GM23338 (cell line): ENCODE data around the gene PDE7B. TPM values are rescaled to one million over a fixed set of nuclear protein-coding genes. Genes with fewer than 3 reads are reported as not detected.

Experiments used
- ATAC-seq: fragments of 200-7000 bp; cut with Tn5 transposase; 3 replicates; pipeline ENCODE4 v1.9.1; 2020
- DNase-seq: peaks from one replicate; pipeline ENCODE4 v3.0.0-alpha.2; 2015; ENCODE audit warnings: low spot score
- H2AFZ ChIP-seq: fragments of 200-600 bp; sonication (generic); 2 replicates; pipeline ENCODE4 v1.8.0; 2016; ENCODE audit warnings: antibody characterized with exemption, mild to moderate bottlenecking, moderate library complexity
- H3F3A ChIP-seq: fragments of 200-600 bp; sonication (generic); replicated peaks from 2 replicates; pipeline ENCODE4 v1.8.0; 2017; ENCODE audit warnings: antibody characterized with exemption, mixed run types, low read depth
- H3K27ac ChIP-seq: fragments of 200-600 bp; sonication (generic); 2 replicates; pipeline ENCODE4 v1.6.1; 2016; ENCODE audit warnings: low read depth
- H3K27me3 ChIP-seq: fragments of 200-600 bp; sonication (generic); 2 replicates; pipeline ENCODE4 v1.8.0; 2016; ENCODE audit warnings: mild to moderate bottlenecking, mixed run types, moderate library complexity; ENCODE audit not compliant: insufficient read depth
- H3K36me3 ChIP-seq: fragments of 200-600 bp; sonication (generic); 2 replicates; pipeline ENCODE4 v1.8.0; 2016; ENCODE audit warnings: mild to moderate bottlenecking; ENCODE audit not compliant: insufficient read depth
- H3K4me1 ChIP-seq: fragments of 200-600 bp; sonication (generic); 2 replicates; pipeline ENCODE4 v1.8.0; 2016; ENCODE audit warnings: mild to moderate bottlenecking, moderate library complexity; ENCODE audit not compliant: insufficient read depth
- H3K4me2 ChIP-seq: fragments of 200-600 bp; sonication (generic); 2 replicates; pipeline ENCODE4 v1.7.1; 2017; ENCODE audit warnings: mixed run types
- H3K4me3 ChIP-seq: fragments of 200-600 bp; sonication (generic); 2 replicates; pipeline ENCODE4 v1.6.1; 2016; ENCODE audit warnings: mixed run types
- H3K79me2 ChIP-seq: fragments of 200-600 bp; sonication (generic); replicated peaks from 2 replicates; pipeline ENCODE4 v1.8.0; 2017; ENCODE audit warnings: mild to moderate bottlenecking; ENCODE audit not compliant: insufficient read depth
- H3K9me2 ChIP-seq: fragments of 200-600 bp; sonication (generic); 2 replicates; pipeline ENCODE4 v1.8.0; 2017; ENCODE audit not compliant: insufficient read depth
- H4K20me1 ChIP-seq: fragments of 200-600 bp; sonication (generic); replicated peaks from 2 replicates; pipeline ENCODE4 v1.8.0; 2017; ENCODE audit warnings: mild to moderate bottlenecking; ENCODE audit not compliant: insufficient read depth
- H3K27ac Mint-ChIP-seq: 2 replicates; pipeline ENCODE4 v1.8.0; 2020; ENCODE audit warnings: inconsistent platforms, mild to moderate bottlenecking, moderate library complexity, mixed read lengths
- H3K27me3 Mint-ChIP-seq: 3 replicates; pipeline ENCODE4 v1.8.0; 2022; ENCODE audit warnings: low read depth, mild to moderate bottlenecking, moderate library complexity, mixed read lengths, inconsistent platforms; ENCODE audit not compliant: insufficient read depth, poor library complexity
- H3K36me3 Mint-ChIP-seq: 3 replicates; pipeline ENCODE4 v1.8.0; 2021; ENCODE audit warnings: low read depth, mild to moderate bottlenecking, inconsistent platforms, moderate library complexity, mixed read lengths
- H3K4me1 Mint-ChIP-seq: 3 replicates; pipeline ENCODE4 v1.8.0; 2020; ENCODE audit warnings: mild to moderate bottlenecking, inconsistent platforms, mixed read lengths
- H3K4me3 Mint-ChIP-seq: 3 replicates; pipeline ENCODE4 v1.8.0; 2021; ENCODE audit warnings: moderate library complexity, mild to moderate bottlenecking, inconsistent platforms, mixed read lengths
- H3K9me3 Mint-ChIP-seq: 3 replicates; pipeline ENCODE4 v1.8.0; 2020; ENCODE audit warnings: moderate library complexity, mild to moderate bottlenecking, inconsistent platforms, mixed read lengths
- CREB1 ChIP-seq: fragments of 250-450 bp; sonication (Bioruptor Pico); IDR thresholded peaks from 2 replicates; pipeline ENCODE4 v1.5.0; 2020; ENCODE audit warnings: low read depth, mild to moderate bottlenecking, moderate library complexity
- EZH2 ChIP-seq: fragments of 200-600 bp; sonication (generic); IDR thresholded peaks from one replicate; pipeline ENCODE4 v1.8.0; 2017; ENCODE audit warnings: antibody characterized with exemption, mild to moderate bottlenecking, low read depth; ENCODE audit not compliant: unreplicated experiment
- EZH2phosphoT487 ChIP-seq: fragments of 200-600 bp; sonication (generic); IDR thresholded peaks from one replicate; pipeline ENCODE4 v1.8.1; 2018; ENCODE audit warnings: antibody characterized with exemption; ENCODE audit not compliant: unreplicated experiment
- JUNB ChIP-seq: IDR thresholded peaks from one replicate; pipeline ENCODE4 v1.6.1; 2016; ENCODE audit warnings: antibody characterized with exemption; ENCODE audit not compliant: unreplicated experiment
- NANOG ChIP-seq: IDR thresholded peaks from 2 replicates; pipeline ENCODE4 v1.6.1; 2016; ENCODE audit warnings: antibody characterized with exemption, borderline replicate concordance
- POLR2AphosphoS5 ChIP-seq: IDR thresholded peaks from 2 replicates; pipeline ENCODE4 v1.6.1; 2016; ENCODE audit warnings: antibody characterized with exemption, low read depth
- STAT1 ChIP-seq: IDR thresholded peaks from one replicate; pipeline ENCODE4 v1.6.1; 2016; ENCODE audit warnings: antibody characterized with exemption; ENCODE audit not compliant: unreplicated experiment
- ZNF114 ChIP-seq: fragments of 250-450 bp; sonication (Bioruptor Pico); IDR thresholded peaks from 2 replicates; pipeline ENCODE4 v1.5.0; 2020; ENCODE audit warnings: mild to moderate bottlenecking, moderate library complexity
- ZNF331 ChIP-seq: fragments of 250-450 bp; sonication (Bioruptor Pico); IDR thresholded peaks from 2 replicates; pipeline ENCODE4 v1.5.0; 2020; ENCODE audit warnings: low read depth, mild to moderate bottlenecking, moderate library complexity
- polyA plus RNA-seq: library from polyadenylated mRNA; unstranded; fragments of >200 nt; fragmentation: Nextera tagmentation; extraction: Ambion mirVana; gene quantifications from 2 replicates; pipeline ENCODE4 v1.2.1, GENCODE V29; 2016
- total RNA-seq: library from RNA; depleted of rRNA; stranded (reverse); fragments of >200 nt; shearing (Covaris generic); gene quantifications from 2 replicates; pipeline ENCODE4 v1.2.3, GENCODE V29; 2014
- TF ChIP-seq, protein P1 (sequence below), 2 experiments: fragments of 200-600 bp in 1 of 2; sonication (generic) in 1 of 2; conservative IDR thresholded peaks; 2 replicates each; pipeline versions ENCODE4 v1.5.1 to v1.6.1; 2016 to 2017; ENCODE audit warnings: antibody characterized with exemption in 2 of 2, low read depth in 2 of 2, mild to moderate bottlenecking in 2 of 2, moderate library complexity in 1 of 2
- TF ChIP-seq, protein P2 (sequence below): fragments of 250-450 bp; sonication (Bioruptor Pico); IDR thresholded peaks from 2 replicates; pipeline ENCODE4 v1.5.0; 2020; ENCODE audit warnings: mild to moderate bottlenecking, moderate library complexity
- TF ChIP-seq, protein P3 (sequence below): IDR thresholded peaks from one replicate; pipeline ENCODE4 v1.6.1; 2018; ENCODE audit warnings: antibody characterized with exemption; ENCODE audit not compliant: unreplicated experiment
- TF ChIP-seq, protein P4 (sequence below): IDR thresholded peaks from 2 replicates; pipeline ENCODE4 v1.6.1; 2016; ENCODE audit warnings: antibody characterized with exemption

The PDE7B gene
- total and polyA plus RNA-seq, 2 experiments from 2014 or later = 0.07 TPM; not detected in 1

GRCh38 chr6:135910790-135911618 is 59.5 kb downstream of the PDE7B start:
- DNase-seq (no peak), ATAC-seq (no peak)
- no peak overlapping the region for H3K4me3 Mint-ChIP-seq
- no peaks in the 10 kb centered on the region for H3K4me1 Mint-ChIP-seq
- no peaks in the 10 kb centered on the region for H3K79me2 ChIP-seq
- H3K27ac Mint-ChIP-seq = no peak overlapping the region
- H3K9me3 Mint-ChIP-seq = no peaks in the 10 kb centered on the region
- no peak overlapping the region for H3K4me2 ChIP-seq
- no peak overlapping the region for H3K27ac ChIP-seq
- no peak overlapping the region for H2AFZ ChIP-seq
- no peaks in the 10 kb centered on the region for H3K9me2 ChIP-seq
- H3K36me3 ChIP-seq = no peaks in the 10 kb centered on the region
- H3K4me3 ChIP-seq = no peak overlapping the region
- no peaks in the 10 kb centered on the region for H3K27me3 ChIP-seq
- no peaks in the 10 kb centered on the region for H3K27me3 Mint-ChIP-seq
- no peaks in the 10 kb centered on the region for H4K20me1 ChIP-seq
- TF ChIP-seq, protein P1, sequence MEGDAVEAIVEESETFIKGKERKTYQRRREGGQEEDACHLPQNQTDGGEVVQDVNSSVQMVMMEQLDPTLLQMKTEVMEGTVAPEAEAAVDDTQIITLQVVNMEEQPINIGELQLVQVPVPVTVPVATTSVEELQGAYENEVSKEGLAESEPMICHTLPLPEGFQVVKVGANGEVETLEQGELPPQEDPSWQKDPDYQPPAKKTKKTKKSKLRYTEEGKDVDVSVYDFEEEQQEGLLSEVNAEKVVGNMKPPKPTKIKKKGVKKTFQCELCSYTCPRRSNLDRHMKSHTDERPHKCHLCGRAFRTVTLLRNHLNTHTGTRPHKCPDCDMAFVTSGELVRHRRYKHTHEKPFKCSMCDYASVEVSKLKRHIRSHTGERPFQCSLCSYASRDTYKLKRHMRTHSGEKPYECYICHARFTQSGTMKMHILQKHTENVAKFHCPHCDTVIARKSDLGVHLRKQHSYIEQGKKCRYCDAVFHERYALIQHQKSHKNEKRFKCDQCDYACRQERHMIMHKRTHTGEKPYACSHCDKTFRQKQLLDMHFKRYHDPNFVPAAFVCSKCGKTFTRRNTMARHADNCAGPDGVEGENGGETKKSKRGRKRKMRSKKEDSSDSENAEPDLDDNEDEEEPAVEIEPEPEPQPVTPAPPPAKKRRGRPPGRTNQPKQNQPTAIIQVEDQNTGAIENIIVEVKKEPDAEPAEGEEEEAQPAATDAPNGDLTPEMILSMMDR (conservative IDR thresholded peaks at IDR 0.05; ENCODE audit: low read depth in 2 of 2) = no peak
- TF ChIP-seq STAT1 (no peak), JUNB (no peak), ZNF114 (CRISPR knock-in tag) (no peak), CREB1 (CRISPR knock-in tag) (no peak), ZNF331 (no peak), NANOG (no peak), EZH2phosphoT487 (no peak), POLR2AphosphoS5 (no peak), EZH2 (no peak)
- TF ChIP-seq, protein P2, sequence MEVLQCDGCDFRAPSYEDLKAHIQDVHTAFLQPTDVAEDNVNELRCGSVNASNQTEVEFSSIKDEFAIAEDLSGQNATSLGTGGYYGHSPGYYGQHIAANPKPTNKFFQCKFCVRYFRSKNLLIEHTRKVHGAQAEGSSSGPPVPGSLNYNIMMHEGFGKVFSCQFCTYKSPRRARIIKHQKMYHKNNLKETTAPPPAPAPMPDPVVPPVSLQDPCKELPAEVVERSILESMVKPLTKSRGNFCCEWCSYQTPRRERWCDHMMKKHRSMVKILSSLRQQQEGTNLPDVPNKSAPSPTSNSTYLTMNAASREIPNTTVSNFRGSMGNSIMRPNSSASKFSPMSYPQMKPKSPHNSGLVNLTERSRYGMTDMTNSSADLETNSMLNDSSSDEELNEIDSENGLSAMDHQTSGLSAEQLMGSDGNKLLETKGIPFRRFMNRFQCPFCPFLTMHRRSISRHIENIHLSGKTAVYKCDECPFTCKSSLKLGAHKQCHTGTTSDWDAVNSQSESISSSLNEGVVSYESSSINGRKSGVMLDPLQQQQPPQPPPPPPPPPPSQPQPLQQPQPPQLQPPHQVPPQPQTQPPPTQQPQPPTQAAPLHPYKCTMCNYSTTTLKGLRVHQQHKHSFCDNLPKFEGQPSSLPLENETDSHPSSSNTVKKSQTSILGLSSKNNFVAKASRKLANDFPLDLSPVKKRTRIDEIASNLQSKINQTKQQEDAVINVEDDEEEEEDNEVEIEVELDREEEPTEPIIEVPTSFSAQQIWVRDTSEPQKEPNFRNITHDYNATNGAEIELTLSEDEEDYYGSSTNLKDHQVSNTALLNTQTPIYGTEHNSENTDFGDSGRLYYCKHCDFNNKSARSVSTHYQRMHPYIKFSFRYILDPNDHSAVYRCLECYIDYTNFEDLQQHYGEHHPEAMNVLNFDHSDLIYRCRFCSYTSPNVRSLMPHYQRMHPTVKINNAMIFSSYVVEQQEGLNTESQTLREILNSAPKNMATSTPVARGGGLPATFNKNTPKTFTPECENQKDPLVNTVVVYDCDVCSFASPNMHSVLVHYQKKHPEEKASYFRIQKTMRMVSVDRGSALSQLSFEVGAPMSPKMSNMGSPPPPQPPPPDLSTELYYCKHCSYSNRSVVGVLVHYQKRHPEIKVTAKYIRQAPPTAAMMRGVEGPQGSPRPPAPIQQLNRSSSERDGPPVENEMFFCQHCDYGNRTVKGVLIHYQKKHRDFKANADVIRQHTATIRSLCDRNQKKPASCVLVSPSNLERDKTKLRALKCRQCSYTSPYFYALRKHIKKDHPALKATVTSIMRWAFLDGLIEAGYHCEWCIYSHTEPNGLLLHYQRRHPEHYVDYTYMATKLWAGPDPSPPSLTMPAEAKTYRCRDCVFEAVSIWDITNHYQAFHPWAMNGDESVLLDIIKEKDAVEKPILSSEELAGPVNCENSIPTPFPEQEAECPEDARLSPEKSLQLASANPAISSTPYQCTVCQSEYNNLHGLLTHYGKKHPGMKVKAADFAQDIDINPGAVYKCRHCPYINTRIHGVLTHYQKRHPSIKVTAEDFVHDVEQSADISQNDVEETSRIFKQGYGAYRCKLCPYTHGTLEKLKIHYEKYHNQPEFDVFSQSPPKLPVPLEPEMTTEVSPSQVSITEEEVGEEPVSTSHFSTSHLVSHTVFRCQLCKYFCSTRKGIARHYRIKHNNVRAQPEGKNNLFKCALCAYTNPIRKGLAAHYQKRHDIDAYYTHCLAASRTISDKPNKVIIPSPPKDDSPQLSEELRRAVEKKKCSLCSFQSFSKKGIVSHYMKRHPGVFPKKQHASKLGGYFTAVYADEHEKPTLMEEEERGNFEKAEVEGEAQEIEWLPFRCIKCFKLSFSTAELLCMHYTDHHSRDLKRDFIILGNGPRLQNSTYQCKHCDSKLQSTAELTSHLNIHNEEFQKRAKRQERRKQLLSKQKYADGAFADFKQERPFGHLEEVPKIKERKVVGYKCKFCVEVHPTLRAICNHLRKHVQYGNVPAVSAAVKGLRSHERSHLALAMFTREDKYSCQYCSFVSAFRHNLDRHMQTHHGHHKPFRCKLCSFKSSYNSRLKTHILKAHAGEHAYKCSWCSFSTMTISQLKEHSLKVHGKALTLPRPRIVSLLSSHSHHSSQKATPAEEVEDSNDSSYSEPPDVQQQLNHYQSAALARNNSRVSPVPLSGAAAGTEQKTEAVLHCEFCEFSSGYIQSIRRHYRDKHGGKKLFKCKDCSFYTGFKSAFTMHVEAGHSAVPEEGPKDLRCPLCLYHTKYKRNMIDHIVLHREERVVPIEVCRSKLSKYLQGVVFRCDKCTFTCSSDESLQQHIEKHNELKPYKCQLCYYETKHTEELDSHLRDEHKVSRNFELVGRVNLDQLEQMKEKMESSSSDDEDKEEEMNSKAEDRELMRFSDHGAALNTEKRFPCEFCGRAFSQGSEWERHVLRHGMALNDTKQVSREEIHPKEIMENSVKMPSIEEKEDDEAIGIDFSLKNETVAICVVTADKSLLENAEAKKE (CRISPR knock-in tag) = no peak
- TF ChIP-seq, protein P3, sequence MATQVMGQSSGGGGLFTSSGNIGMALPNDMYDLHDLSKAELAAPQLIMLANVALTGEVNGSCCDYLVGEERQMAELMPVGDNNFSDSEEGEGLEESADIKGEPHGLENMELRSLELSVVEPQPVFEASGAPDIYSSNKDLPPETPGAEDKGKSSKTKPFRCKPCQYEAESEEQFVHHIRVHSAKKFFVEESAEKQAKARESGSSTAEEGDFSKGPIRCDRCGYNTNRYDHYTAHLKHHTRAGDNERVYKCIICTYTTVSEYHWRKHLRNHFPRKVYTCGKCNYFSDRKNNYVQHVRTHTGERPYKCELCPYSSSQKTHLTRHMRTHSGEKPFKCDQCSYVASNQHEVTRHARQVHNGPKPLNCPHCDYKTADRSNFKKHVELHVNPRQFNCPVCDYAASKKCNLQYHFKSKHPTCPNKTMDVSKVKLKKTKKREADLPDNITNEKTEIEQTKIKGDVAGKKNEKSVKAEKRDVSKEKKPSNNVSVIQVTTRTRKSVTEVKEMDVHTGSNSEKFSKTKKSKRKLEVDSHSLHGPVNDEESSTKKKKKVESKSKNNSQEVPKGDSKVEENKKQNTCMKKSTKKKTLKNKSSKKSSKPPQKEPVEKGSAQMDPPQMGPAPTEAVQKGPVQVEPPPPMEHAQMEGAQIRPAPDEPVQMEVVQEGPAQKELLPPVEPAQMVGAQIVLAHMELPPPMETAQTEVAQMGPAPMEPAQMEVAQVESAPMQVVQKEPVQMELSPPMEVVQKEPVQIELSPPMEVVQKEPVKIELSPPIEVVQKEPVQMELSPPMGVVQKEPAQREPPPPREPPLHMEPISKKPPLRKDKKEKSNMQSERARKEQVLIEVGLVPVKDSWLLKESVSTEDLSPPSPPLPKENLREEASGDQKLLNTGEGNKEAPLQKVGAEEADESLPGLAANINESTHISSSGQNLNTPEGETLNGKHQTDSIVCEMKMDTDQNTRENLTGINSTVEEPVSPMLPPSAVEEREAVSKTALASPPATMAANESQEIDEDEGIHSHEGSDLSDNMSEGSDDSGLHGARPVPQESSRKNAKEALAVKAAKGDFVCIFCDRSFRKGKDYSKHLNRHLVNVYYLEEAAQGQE = no peak
- TF ChIP-seq, protein P4, sequence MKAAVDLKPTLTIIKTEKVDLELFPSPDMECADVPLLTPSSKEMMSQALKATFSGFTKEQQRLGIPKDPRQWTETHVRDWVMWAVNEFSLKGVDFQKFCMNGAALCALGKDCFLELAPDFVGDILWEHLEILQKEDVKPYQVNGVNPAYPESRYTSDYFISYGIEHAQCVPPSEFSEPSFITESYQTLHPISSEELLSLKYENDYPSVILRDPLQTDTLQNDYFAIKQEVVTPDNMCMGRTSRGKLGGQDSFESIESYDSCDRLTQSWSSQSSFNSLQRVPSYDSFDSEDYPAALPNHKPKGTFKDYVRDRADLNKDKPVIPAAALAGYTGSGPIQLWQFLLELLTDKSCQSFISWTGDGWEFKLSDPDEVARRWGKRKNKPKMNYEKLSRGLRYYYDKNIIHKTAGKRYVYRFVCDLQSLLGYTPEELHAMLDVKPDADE = no peak
- H3K4me1 ChIP-seq = no peaks in the 10 kb centered on the region
- H3K36me3 Mint-ChIP-seq = no peaks in the 10 kb centered on the region
- no peaks in the 10 kb centered on the region for H3F3A ChIP-seq
